ENCODE measurements around the gene MFSD6. TPM values are rescaled to one million over a fixed set of nuclear protein-coding genes. Genes with fewer than 3 reads are reported as not detected.

Gene MFSD6
- total RNA-seq, 4 donors from 2014 or later = 87.1 to 96.6 (median 92.4) TPM

- no peak for DNase-seq (ENCODE audit: low spot score in 2 of 2)
- no peaks in the 10 kb centered on the region for H3K27me3 ChIP-seq
- WGBS, 2 donors = 77 to 93% methylated on average over 4 of the region's 4 CpGs
- peaks cover 0 to 36% (median 0%) of the 10 kb centered on the region in 3 donors for H3K36me3 ChIP-seq
- H3K27ac ChIP-seq = no peak overlapping the region
- no peaks in the 10 kb centered on the region for H3K9me3 ChIP-seq
- TF ChIP-seq POLR2A (IDR thresholded peaks at IDR 0.05) (no peak), EP300 (IDR thresholded peaks at IDR 0.05) (no peak), CTCF (IDR thresholded peaks at IDR 0.05) (no peak)
- H3K4me1 ChIP-seq = peaks cover 0 to 5% (median 0%) of the 10 kb centered on the region in 4 donors
- H3K4me3 ChIP-seq = no peak overlapping the region
Measured at GRCh38 chr2:190497428-190497827, 89.3 kb downstream of the MFSD6 start.

GRCh38 chr2:190499273-190499672 lies 91.1 kb downstream of the MFSD6 start:
- WGBS, 2 donors = 100% methylated on average over 1 of the region's 1 CpG
- peaks cover 0 to 41% (median 0%) of the 10 kb centered on the region in 3 donors for H3K36me3 ChIP-seq

GRCh38 chr2:190500054-190500502 lies 91.9 kb downstream of the MFSD6 start:
- H3K27ac ChIP-seq = no peak overlapping the region
- H3K36me3 ChIP-seq = peaks cover 0 to 49% (median 0%) of the 10 kb centered on the region in 3 donors
- DNase-seq (ENCODE audit: low spot score in 2 of 2) = no peak
- H3K27me3 ChIP-seq = no peaks in the 10 kb centered on the region
- 81 to 83% methylated on average over 7 of the region's 7 CpGs for WGBS, 2 donors
- H3K4me1 ChIP-seq = peaks cover 0 to 5% (median 0%) of the 10 kb centered on the region in 4 donors
- no peaks in the 10 kb centered on the region for H3K9me3 ChIP-seq
- TF ChIP-seq CTCF (IDR thresholded peaks at IDR 0.05) (no peak), POLR2A (IDR thresholded peaks at IDR 0.05) (no peak), EP300 (IDR thresholded peaks at IDR 0.05) (no peak)
- no peak overlapping the region for H3K4me3 ChIP-seq

More at GRCh38 chr2:190499273-190499672, 91.1 kb downstream of the MFSD6 start:
- no peak for TF ChIP-seq CTCF (IDR thresholded peaks at IDR 0.05)
- no peak for TF ChIP-seq EP300 (IDR thresholded peaks at IDR 0.05)
- TF ChIP-seq POLR2A (IDR thresholded peaks at IDR 0.05) = no peak
- DNase-seq (ENCODE audit: low spot score in 2 of 2) = no peak
- Histone ChIP-seq H3K27me3 (no peaks in the 10 kb centered on the region), H3K4me3 (no peak overlapping the region), H3K4me1 (peaks cover 0 to 5% (median 0%) of the 10 kb centered on the region in 4 donors), H3K27ac (no peak overlapping the region), H3K9me3 (no peaks in the 10 kb centered on the region)

DNA sequence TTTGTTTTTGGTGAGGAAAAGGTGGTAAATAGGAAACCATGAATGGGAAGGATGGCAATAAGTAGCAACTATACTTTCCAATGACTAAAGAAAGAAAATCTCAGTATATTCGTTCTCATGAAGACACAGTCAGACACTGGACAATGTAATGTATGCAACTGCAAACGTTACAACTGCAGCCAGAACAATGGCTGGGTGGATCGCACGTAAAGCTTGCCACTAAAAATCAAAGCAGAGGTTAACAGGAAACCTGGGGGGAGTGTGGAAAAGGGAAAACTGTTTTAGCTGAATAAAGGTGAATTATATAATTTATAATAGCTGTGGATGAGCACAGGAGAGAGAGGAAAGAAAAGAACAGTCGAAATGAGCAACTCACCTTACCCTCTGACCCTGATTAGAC lies 93.1 kb downstream of the MFSD6 start:
- peaks cover 0 to 5% (median 0%) of the 10 kb centered on the region in 4 donors for H3K4me1 ChIP-seq
- no peak for DNase-seq (ENCODE audit: low spot score in 2 of 2)
- H3K9me3 ChIP-seq = no peaks in the 10 kb centered on the region
- no peaks in the 10 kb centered on the region for H3K27me3 ChIP-seq
- TF ChIP-seq CTCF (IDR thresholded peaks at IDR 0.05) (no peak), EP300 (IDR thresholded peaks at IDR 0.05) (no peak), POLR2A (IDR thresholded peaks at IDR 0.05) (no peak)
- no peak overlapping the region for H3K4me3 ChIP-seq
- WGBS, 2 donors = 61 to 65% methylated on average over 5 of the region's 5 CpGs
- H3K36me3 ChIP-seq = peaks cover 0 to 59% (median 0%) of the 10 kb centered on the region in 3 donors
- H3K27ac ChIP-seq = peak overlapping the region in 1 of 4 donors; percentile 31

GRCh38 chr2:190501702-190502407 lies 93.7 kb downstream of the MFSD6 start:
- Histone ChIP-seq H3K36me3 (peaks cover 0 to 60% (median 0%) of the 10 kb centered on the region in 3 donors), H3K27ac (no peak overlapping the region), H3K4me1 (peaks cover 0 to 10% (median 1%) of the 10 kb centered on the region in 4 donors), H3K9me3 (no peaks in the 10 kb centered on the region), H3K4me3 (no peak overlapping the region), H3K27me3 (no peaks in the 10 kb centered on the region)
- no peak for TF ChIP-seq CTCF (IDR thresholded peaks at IDR 0.05)
- TF ChIP-seq POLR2A (IDR thresholded peaks at IDR 0.05) = no peak
- no peak for TF ChIP-seq EP300 (IDR thresholded peaks at IDR 0.05)
- no peak for DNase-seq (ENCODE audit: low spot score in 2 of 2)
- 65 to 66% methylated on average over 3 of the region's 3 CpGs for WGBS, 2 donors
